ENCODE measurements around the gene CCDC102A. TPM values are rescaled to one million over a fixed set of nuclear protein-coding genes. Genes with fewer than 3 reads are reported as not detected.

CCDC102A gene
- total RNA-seq, 1 experiment from 2014 or later = 4.5 TPM

DNA sequence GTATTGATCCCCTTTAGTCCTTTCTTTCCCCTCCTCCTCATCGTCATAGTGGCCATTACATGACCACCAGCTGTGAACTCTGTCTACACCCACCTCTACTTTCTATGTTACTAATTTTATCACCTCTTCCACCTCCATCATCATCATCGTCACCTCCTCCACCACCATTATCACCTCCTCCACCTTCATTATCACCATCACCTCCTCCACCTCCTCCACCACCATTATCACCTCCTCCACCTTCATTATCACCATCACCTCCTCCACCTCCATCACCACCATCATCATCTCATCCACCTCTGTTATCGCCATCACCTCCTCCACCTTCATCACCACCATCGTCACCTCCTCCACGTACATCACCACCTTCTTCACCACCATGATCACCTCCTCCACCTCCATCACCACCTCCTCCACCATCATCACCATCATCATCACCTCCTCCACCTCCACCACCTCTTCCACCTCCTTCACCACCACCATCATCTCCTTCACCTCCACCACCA, 31.9 kb upstream of the CCDC102A start:
- H3K36me3 ChIP-seq (ENCODE audit: control insufficient read depth in 1 of 2, insufficient read depth in 2 of 2, low read length in 2 of 2) = no peaks in the 10 kb centered on the region
- H3K4me2 ChIP-seq (ENCODE audit: low read length) = no peak overlapping the region
- BruUV-seq (replicated peaks) = no TSS peak
- DNase-seq (ENCODE audit: low read depth, low spot score) (no peak), ATAC-seq (no peak)
- POLR2A ChIA-PET = no interaction called here
- no peaks in the 10 kb centered on the region for H4K20me1 ChIP-seq (ENCODE audit: insufficient read depth)
- H3K27ac ChIP-seq (ENCODE audit: low read depth, low read length) = no peak overlapping the region
- peaks cover 0 to 19% of the 10 kb centered on the region in 2 experiments; a peak in 3 of 4 replicates for H3K4me1 ChIP-seq (ENCODE audit: control insufficient read depth in 1 of 2, insufficient read depth in 2 of 2, low read length in 2 of 2)
- no peaks in the 10 kb centered on the region for H3K9me2 ChIP-seq (ENCODE audit: insufficient read depth)
- no peaks in the 10 kb centered on the region for H3K79me2 ChIP-seq (ENCODE audit: insufficient read depth, low read length)
- H3K4me3 ChIP-seq (replicated peaks in 1 of 2; ENCODE audit: low read depth in 1 of 2, low read length in 2 of 2) = no peak overlapping the region
- H3K9me3 ChIP-seq (ENCODE audit: control insufficient read depth in 1 of 2, insufficient read depth in 1 of 2, low read depth in 1 of 2, low read length in 2 of 2) = no peaks in the 10 kb centered on the region
- RAD21 ChIA-PET (ENCODE audit: low non-redundant PET in 1 of 2, low total read pairs in 2 of 2, uncharacterized antibody in 2 of 2, unreplicated experiment in 2 of 2) = no interaction called here
- TF ChIP-seq CEBPB (IDR thresholded peaks at IDR 0.05; ENCODE audit: low read depth) (no peak), EZH2phosphoT487 (IDR thresholded peaks at IDR 0.05; ENCODE audit: borderline replicate concordance) (no peak), FOSL1 (IDR thresholded peaks at IDR 0.05; ENCODE audit: low read depth) (no peak), ZFX (IDR thresholded peaks at IDR 0.05) (no peak), EGR1 (IDR thresholded peaks at IDR 0.05; ENCODE audit: low read depth) (no peak), ELF1 (IDR thresholded peaks at IDR 0.05; ENCODE audit: borderline replicate concordance, low read depth) (no peak), SIN3A (IDR thresholded peaks at IDR 0.05; ENCODE audit: low read depth) (no peak)
- TF ChIP-seq, protein P1, sequence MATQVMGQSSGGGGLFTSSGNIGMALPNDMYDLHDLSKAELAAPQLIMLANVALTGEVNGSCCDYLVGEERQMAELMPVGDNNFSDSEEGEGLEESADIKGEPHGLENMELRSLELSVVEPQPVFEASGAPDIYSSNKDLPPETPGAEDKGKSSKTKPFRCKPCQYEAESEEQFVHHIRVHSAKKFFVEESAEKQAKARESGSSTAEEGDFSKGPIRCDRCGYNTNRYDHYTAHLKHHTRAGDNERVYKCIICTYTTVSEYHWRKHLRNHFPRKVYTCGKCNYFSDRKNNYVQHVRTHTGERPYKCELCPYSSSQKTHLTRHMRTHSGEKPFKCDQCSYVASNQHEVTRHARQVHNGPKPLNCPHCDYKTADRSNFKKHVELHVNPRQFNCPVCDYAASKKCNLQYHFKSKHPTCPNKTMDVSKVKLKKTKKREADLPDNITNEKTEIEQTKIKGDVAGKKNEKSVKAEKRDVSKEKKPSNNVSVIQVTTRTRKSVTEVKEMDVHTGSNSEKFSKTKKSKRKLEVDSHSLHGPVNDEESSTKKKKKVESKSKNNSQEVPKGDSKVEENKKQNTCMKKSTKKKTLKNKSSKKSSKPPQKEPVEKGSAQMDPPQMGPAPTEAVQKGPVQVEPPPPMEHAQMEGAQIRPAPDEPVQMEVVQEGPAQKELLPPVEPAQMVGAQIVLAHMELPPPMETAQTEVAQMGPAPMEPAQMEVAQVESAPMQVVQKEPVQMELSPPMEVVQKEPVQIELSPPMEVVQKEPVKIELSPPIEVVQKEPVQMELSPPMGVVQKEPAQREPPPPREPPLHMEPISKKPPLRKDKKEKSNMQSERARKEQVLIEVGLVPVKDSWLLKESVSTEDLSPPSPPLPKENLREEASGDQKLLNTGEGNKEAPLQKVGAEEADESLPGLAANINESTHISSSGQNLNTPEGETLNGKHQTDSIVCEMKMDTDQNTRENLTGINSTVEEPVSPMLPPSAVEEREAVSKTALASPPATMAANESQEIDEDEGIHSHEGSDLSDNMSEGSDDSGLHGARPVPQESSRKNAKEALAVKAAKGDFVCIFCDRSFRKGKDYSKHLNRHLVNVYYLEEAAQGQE (IDR thresholded peaks at IDR 0.05; ENCODE audit: low read depth) = no peak
- no peaks in the 10 kb centered on the region for H3K27me3 ChIP-seq (ENCODE audit: insufficient read depth, low read length)
- intact Hi-C loops (cut with micrococcal nuclease) = no loop called here
- no peak overlapping the region for H2AFZ ChIP-seq (ENCODE audit: low read depth, low read length, poor library complexity, severe bottlenecking)
- no peak overlapping the region for H3K9ac ChIP-seq (ENCODE audit: low read length)
- CTCF ChIA-PET = no interaction called here

Data from HCT116 (cell line).